Lung (tissue), 12 donors: ENCODE measurements around the gene PPM1H. TPM values are rescaled to one million over a fixed set of nuclear protein-coding genes. Genes with fewer than 3 reads are reported as not detected.

Source experiments
- ATAC-seq: fragments of 200-7000 bp; cut with Tn5 transposase; one replicate; pipeline ENCODE4 v1.9.1; 2020; ENCODE audit warnings: moderate number of reproducible peaks; ENCODE audit not compliant: insufficient read depth, low FRiP score
- DNase-seq, 3 donors: peaks; one replicate each; pipeline ENCODE4 v3.0.0-alpha.2; 2013 to 2017
- H3K27ac ChIP-seq, 2 donors: one replicate each; pipeline ENCODE4 v1.5.1; 2013; ENCODE audit warnings: mild to moderate bottlenecking in 2 of 2, moderate library complexity in 2 of 2, control low read depth in 1 of 2, inconsistent platforms in 1 of 2, low read depth in 1 of 2, low read length in 1 of 2
- H3K27me3 ChIP-seq, 3 donors: one replicate each; pipeline ENCODE4 v1.5.1; 2013; ENCODE audit warnings: low read length in 2 of 3; ENCODE audit not compliant: control insufficient read depth in 3 of 3, insufficient read depth in 3 of 3
- H3K36me3 ChIP-seq, 4 donors: one replicate each; pipeline ENCODE4 v1.5.1; 2013; ENCODE audit warnings: low read length in 4 of 4, mild to moderate bottlenecking in 1 of 4, moderate library complexity in 1 of 4; ENCODE audit not compliant: control insufficient read depth in 4 of 4, insufficient read depth in 4 of 4
- H3K4me1 ChIP-seq, 5 donors: one replicate each; pipeline ENCODE4 v1.5.1; 2013; ENCODE audit warnings: low read length in 5 of 5, mild to moderate bottlenecking in 2 of 5, moderate library complexity in 1 of 5; ENCODE audit not compliant: control insufficient read depth in 5 of 5, insufficient read depth in 5 of 5
- H3K4me3 ChIP-seq: one replicate; pipeline ENCODE4 v1.5.1; 2013; ENCODE audit warnings: mild to moderate bottlenecking, control low read depth, moderate library complexity
- H3K9ac ChIP-seq, 2 donors: one replicate each; pipeline ENCODE4 v1.5.1; 2013; ENCODE audit warnings: low read length in 2 of 2, control low read depth in 1 of 2; ENCODE audit not compliant: insufficient read depth in 1 of 2
- H3K9me3 ChIP-seq, 4 donors: one replicate each; pipeline ENCODE4 v1.5.1; 2013; ENCODE audit warnings: low read length in 3 of 4, mild to moderate bottlenecking in 1 of 4, moderate library complexity in 1 of 4; ENCODE audit not compliant: control insufficient read depth in 4 of 4, insufficient read depth in 3 of 4
- WGBS, 2 donors: extraction: QIAGEN DNeasy Blood & Tissue Kit; methylation state at CpG; one replicate each; pipeline ENCODE4 v1.1.7; 2013; 5-methylcytosine and 5-hydroxymethylcytosine counted together
- polyA plus RNA-seq, 2 donors: library from polyadenylated mRNA; stranded (reverse); fragments of 200-250 nt; gene quantifications; one replicate each; pipeline ENCODE4 v1.2.1, GENCODE V29; 2013
- total RNA-seq, 2 donors: library from RNA; depleted of rRNA in 1 of 2; stranded (reverse); fragments of >200 nt in 1 of 2; gene quantifications; one replicate each; pipeline ENCODE4 v1.2.1, GENCODE V29; 2014 to 2021
- TF ChIP-seq, protein P1 (sequence below): IDR thresholded peaks from 2 replicates; pipeline ENCODE4 v1.5.1; 2012; ENCODE audit warnings: mild to moderate bottlenecking; ENCODE audit errors: control extremely low read depth, extremely low read depth
- donor health status: control.
- donor health status: control.
- donor health status: Bipolar disorder and iron deficiency.
- donor health status: healthy.
- donor health status: DM: yes; HTN: yes; CAD: no.

PPM1H gene
- total and polyA plus RNA-seq, 4 donors, result 2.0 to 11.2 (median 5.7) TPM

DNA sequence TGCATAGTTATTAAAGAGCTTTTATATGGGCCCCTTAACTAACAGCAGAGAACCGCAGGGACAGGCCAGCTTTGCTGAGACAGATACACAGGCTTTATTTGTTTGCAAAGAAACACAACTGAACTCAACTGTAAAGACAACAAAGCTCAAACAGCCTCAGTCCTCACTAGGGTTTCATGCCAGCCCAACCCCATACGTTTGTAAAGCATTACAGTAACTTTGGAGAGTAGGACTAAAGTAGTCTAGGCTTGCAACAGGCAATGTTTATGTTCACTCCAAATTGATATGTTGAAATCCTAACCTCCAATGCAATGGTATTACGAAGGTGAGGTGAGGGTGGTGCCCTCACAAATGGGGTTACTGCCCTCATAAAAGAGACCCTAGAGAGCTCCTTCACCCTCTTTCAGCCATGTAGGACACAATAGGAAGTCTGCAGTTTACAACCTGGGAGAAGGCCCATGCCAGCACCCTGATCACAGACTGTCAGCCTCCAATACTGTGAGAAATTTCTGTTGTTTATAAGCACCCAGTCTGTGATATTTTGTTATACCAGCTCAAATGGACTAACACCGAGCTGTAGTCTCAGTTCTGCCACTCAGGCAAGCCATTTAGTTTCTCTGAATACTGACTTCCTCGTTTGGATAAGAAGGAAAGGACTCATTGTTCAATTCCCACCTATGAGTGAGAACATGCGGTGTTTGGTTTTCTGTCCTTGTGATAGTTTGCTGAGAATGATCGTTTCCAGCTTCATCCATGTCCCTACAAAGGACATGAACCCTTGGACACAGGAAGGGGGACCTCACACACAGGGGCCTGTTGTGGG is 35.2 kb downstream of the PPM1H start:
- peaks cover 0 to 14% (median 5%) of the 10 kb centered on the region in 5 donors for H3K4me1 ChIP-seq
- H3K4me3 ChIP-seq, result no peak overlapping the region
- peaks cover 0 to 2% (median 0%) of the 10 kb centered on the region in 4 donors for H3K9me3 ChIP-seq
- H3K27ac ChIP-seq, result peak overlapping the region in 1 of 2 donors; percentile 31
- WGBS, 2 donors, result 53 to 56% methylated on average over 7 of the region's 7 CpGs
- H3K27me3 ChIP-seq, result no peaks in the 10 kb centered on the region
- TF ChIP-seq, protein P1, sequence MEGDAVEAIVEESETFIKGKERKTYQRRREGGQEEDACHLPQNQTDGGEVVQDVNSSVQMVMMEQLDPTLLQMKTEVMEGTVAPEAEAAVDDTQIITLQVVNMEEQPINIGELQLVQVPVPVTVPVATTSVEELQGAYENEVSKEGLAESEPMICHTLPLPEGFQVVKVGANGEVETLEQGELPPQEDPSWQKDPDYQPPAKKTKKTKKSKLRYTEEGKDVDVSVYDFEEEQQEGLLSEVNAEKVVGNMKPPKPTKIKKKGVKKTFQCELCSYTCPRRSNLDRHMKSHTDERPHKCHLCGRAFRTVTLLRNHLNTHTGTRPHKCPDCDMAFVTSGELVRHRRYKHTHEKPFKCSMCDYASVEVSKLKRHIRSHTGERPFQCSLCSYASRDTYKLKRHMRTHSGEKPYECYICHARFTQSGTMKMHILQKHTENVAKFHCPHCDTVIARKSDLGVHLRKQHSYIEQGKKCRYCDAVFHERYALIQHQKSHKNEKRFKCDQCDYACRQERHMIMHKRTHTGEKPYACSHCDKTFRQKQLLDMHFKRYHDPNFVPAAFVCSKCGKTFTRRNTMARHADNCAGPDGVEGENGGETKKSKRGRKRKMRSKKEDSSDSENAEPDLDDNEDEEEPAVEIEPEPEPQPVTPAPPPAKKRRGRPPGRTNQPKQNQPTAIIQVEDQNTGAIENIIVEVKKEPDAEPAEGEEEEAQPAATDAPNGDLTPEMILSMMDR, result no peak
- ATAC-seq (no peak), DNase-seq (no peak)
- no peak overlapping the region for H3K9ac ChIP-seq
- no peaks in the 10 kb centered on the region for H3K36me3 ChIP-seq

DNA sequence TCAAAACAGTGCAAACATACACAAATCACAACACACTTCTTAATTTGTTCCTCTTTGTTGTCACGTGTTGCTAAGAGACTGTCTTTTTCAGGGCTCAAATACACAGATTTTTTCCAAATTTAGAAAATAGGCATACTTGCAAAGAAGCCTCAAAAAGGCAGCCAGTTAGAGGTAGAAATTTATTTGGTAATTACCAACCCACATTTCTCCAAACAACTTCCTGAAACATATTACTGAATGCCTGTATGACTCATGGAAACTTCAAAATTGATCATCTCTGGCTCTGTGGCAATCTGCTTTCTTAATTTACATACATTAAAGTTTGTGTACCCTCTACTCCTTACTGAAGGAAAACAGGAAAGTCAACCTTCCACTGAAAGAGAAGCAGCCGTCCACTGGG is 36.4 kb downstream of the PPM1H start:
- peaks cover 0 to 2% (median 0%) of the 10 kb centered on the region in 4 donors for H3K9me3 ChIP-seq
- DNase-seq (no peak), ATAC-seq (no peak)
- H3K4me3 ChIP-seq, result no peak overlapping the region
- peaks cover 0 to 14% (median 5%) of the 10 kb centered on the region in 5 donors for H3K4me1 ChIP-seq
- H3K27ac ChIP-seq, result no peak overlapping the region
- H3K36me3 ChIP-seq, result no peaks in the 10 kb centered on the region
- 38 to 69% methylated on average over 2 of the region's 2 CpGs for WGBS, 2 donors
- H3K9ac ChIP-seq, result no peak overlapping the region
- no peaks in the 10 kb centered on the region for H3K27me3 ChIP-seq
- TF ChIP-seq, protein P1, result no peak

DNA sequence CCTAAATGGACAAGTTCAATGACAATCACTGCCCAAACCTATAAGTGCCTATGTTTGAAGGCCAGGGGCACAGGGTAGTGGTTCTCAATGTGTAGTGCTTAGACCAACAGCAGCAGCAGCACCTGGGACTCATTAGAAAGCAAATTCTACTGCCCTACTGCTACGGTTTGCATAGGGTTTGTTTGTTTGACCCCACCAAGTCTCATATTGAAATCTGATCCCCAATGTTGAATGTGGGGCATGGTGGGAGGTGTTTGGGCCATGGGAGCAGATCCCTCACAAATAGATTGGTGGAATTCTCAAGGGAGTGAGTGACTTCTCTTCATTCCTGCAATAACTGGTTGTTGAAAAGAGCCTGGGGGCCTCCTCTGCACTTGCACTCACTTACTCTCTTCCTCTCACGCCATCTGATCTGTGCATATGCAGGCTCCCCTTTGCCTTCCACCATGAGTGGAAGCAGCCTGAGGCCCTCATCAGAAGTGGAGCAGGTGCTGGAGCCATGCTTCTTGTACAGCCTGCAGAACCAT is 39.5 kb downstream of the PPM1H start:
- peaks cover 0 to 2% (median 0%) of the 10 kb centered on the region in 4 donors for H3K9me3 ChIP-seq
- 87 to 96% methylated on average over 2 of the region's 2 CpGs for WGBS, 2 donors
- no peak overlapping the region for H3K4me3 ChIP-seq
- no peaks in the 10 kb centered on the region for H3K27me3 ChIP-seq
- no peaks in the 10 kb centered on the region for H3K36me3 ChIP-seq
- H3K27ac ChIP-seq, result no peak overlapping the region
- TF ChIP-seq, protein P1, result no peak
- H3K9ac ChIP-seq, result no peak overlapping the region
- no peak for ATAC-seq
- DNase-seq, result no peak
- peaks cover 0 to 5% (median 0%) of the 10 kb centered on the region in 5 donors for H3K4me1 ChIP-seq
